ENCODE measurements around the gene MTSS2.

MTSS2 gene

DNA sequence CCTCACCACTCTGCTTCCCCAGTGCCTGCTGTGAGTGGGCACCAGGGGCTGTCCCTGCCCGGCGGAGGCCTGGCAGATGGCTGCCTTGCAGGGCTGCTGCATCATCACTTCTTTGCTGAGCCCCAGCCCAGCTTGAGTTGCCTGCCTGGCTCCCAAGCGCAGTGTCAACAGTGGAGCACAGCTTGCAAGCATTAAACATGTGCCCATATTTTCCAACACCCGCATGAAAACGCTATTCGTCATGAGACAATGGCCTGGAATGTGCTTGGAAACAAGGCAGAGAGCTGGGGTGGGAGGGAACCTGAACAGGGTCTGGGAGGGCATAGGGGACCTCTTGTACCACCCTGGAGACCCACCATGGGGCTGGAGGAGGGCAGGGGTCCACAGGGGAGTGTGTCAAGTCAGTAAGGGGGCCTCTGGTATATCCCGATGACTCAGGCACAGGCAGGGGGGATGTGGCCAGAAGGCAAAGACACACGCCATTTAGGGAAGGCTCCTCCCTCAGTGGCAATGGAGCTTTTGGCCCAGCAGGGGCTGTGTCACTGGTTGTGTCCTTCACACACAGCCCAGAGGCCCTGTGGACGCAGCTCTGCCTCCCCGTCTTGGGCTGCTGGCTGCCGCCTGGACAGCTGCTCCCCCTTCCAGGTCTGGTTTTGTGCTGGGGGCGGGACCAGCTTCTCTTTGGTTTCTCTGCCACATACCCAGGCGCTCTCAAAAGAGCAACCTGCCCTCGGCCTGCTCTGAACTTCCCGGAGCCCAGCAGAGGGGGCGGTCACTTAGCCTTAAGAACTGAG, 17.4 kb upstream of the MTSS2 start:
- Histone ChIP-seq H2AFZ (ENCODE audit: low read depth) (no peak overlapping the region), H3K4me2 (no peak overlapping the region), H3K79me2 (ENCODE audit: insufficient read depth, low read depth) (no peaks in the 10 kb centered on the region), H3K9ac (no peak overlapping the region), H3K36me3 (ENCODE audit: insufficient read depth) (no peaks in the 10 kb centered on the region), H4K20me1 (ENCODE audit: insufficient read depth) (no peaks in the 10 kb centered on the region), H3K4me3 (IDR thresholded peaks at IDR 0.05; ENCODE audit: insufficient read depth, low read depth, low read length) (no peak overlapping the region), H3K27me3 (ENCODE audit: insufficient read depth, low read depth) (no peaks in the 10 kb centered on the region), H3K4me1 (ENCODE audit: low read depth, poor library complexity, severe bottlenecking) (no peaks in the 10 kb centered on the region), H3K27ac (no peak overlapping the region)
- TF ChIP-seq, protein P1, sequence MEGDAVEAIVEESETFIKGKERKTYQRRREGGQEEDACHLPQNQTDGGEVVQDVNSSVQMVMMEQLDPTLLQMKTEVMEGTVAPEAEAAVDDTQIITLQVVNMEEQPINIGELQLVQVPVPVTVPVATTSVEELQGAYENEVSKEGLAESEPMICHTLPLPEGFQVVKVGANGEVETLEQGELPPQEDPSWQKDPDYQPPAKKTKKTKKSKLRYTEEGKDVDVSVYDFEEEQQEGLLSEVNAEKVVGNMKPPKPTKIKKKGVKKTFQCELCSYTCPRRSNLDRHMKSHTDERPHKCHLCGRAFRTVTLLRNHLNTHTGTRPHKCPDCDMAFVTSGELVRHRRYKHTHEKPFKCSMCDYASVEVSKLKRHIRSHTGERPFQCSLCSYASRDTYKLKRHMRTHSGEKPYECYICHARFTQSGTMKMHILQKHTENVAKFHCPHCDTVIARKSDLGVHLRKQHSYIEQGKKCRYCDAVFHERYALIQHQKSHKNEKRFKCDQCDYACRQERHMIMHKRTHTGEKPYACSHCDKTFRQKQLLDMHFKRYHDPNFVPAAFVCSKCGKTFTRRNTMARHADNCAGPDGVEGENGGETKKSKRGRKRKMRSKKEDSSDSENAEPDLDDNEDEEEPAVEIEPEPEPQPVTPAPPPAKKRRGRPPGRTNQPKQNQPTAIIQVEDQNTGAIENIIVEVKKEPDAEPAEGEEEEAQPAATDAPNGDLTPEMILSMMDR (conservative IDR thresholded peaks at IDR 0.05; ENCODE audit: low read depth, low read length): no peak

DNA sequence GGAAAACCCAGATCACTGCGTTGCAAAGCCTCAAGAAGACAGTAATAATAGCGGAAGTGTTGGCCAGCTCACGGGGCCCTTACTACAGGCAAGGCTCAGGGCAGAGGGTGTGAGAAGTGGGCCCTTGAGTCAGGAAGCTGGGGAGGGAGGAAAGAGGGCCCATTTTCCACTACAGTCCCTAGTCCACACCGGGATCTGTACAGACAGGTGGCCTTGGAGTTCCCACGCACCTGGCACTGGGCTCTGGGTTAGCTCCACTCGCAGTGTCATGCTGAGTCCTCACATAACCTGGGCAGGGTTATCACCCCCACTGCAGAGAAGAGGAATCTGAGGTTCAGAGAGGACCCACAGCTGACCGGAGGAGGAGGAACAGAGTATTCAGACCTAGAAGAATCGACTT, 16.8 kb upstream of the MTSS2 start:
- H3K4me2 ChIP-seq: no peak overlapping the region
- no peaks in the 10 kb centered on the region for H3K79me2 ChIP-seq (ENCODE audit: insufficient read depth, low read depth)
- H3K27me3 ChIP-seq (ENCODE audit: insufficient read depth, low read depth): no peaks in the 10 kb centered on the region
- H2AFZ ChIP-seq (ENCODE audit: low read depth): no peak overlapping the region
- H4K20me1 ChIP-seq (ENCODE audit: insufficient read depth): no peaks in the 10 kb centered on the region
- no peaks in the 10 kb centered on the region for H3K4me1 ChIP-seq (ENCODE audit: low read depth, poor library complexity, severe bottlenecking)
- H3K27ac ChIP-seq: no peak overlapping the region
- no peak overlapping the region for H3K9ac ChIP-seq
- TF ChIP-seq, protein P1 (conservative IDR thresholded peaks at IDR 0.05; ENCODE audit: low read depth, low read length): no peak
- H3K36me3 ChIP-seq (ENCODE audit: insufficient read depth): no peaks in the 10 kb centered on the region
- no peak overlapping the region for H3K4me3 ChIP-seq (IDR thresholded peaks at IDR 0.05; ENCODE audit: insufficient read depth, low read depth, low read length)

DNA sequence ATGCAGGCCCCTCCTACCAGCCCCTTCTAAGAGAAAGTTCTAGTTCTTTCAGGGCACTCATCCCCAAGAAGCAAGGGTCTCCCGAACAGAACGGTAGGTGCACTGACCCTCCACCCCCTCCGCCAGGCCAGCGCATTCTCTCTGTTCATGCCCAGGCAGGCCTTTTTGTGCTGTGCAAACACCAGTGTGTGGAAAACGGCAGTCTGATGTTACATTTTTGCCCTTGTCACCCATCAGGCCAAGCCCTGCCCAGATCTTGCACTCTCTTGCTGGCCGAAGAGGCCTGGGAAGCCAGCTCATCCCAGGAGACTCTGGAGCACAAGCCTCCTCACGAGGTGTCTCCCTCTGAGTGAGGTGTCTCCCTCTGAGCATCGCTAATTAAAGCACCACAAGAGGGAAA, 16.1 kb upstream of the MTSS2 start:
- Histone ChIP-seq H3K4me2 (no peak overlapping the region), H3K79me2 (ENCODE audit: insufficient read depth, low read depth) (no peaks in the 10 kb centered on the region), H3K27ac (no peak overlapping the region), H2AFZ (ENCODE audit: low read depth) (no peak overlapping the region), H3K4me1 (ENCODE audit: low read depth, poor library complexity, severe bottlenecking) (no peaks in the 10 kb centered on the region), H3K27me3 (ENCODE audit: insufficient read depth, low read depth) (no peaks in the 10 kb centered on the region), H3K36me3 (ENCODE audit: insufficient read depth) (no peaks in the 10 kb centered on the region), H3K4me3 (IDR thresholded peaks at IDR 0.05; ENCODE audit: insufficient read depth, low read depth, low read length) (no peak overlapping the region), H4K20me1 (ENCODE audit: insufficient read depth) (no peaks in the 10 kb centered on the region), H3K9ac (no peak overlapping the region)
- TF ChIP-seq, protein P1 (conservative IDR thresholded peaks at IDR 0.05; ENCODE audit: low read depth, low read length): no peak

DNA sequence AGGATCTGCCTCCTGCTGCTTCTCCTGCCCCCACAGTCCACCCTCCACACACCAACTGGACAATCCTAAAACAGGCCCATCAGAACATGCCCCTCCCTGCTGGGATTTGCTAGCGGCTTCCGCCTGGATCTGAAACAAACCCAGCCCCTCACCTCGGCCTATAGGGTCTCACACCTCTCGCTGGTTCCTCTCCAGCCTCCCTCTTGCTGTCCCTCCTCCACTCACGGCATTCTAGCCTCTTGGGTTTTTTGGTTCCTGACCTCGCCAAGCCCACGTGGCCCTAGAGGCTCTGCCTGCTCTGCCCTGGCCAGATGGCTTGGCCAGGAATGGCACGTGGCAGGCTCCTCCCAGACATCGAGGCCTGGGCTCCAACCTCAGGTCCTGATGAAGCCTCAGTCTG, 15.7 kb upstream of the MTSS2 start:
- H3K4me1 ChIP-seq (ENCODE audit: low read depth, poor library complexity, severe bottlenecking): no peaks in the 10 kb centered on the region
- H4K20me1 ChIP-seq (ENCODE audit: insufficient read depth): no peaks in the 10 kb centered on the region
- TF ChIP-seq, protein P1 (conservative IDR thresholded peaks at IDR 0.05; ENCODE audit: low read depth, low read length): no peak
- H3K27ac ChIP-seq: no peak overlapping the region
- no peak overlapping the region for H2AFZ ChIP-seq (ENCODE audit: low read depth)
- H3K36me3 ChIP-seq (ENCODE audit: insufficient read depth): no peaks in the 10 kb centered on the region
- no peaks in the 10 kb centered on the region for H3K79me2 ChIP-seq (ENCODE audit: insufficient read depth, low read depth)
- no peak overlapping the region for H3K9ac ChIP-seq
- no peaks in the 10 kb centered on the region for H3K27me3 ChIP-seq (ENCODE audit: insufficient read depth, low read depth)
- H3K4me2 ChIP-seq: no peak overlapping the region
- H3K4me3 ChIP-seq (IDR thresholded peaks at IDR 0.05; ENCODE audit: insufficient read depth, low read depth, low read length): no peak overlapping the region

All from KMS-11 (cell line).